ENCODE measurements around the gene ZNF263. TPM values are rescaled to one million over a fixed set of nuclear protein-coding genes. Genes with fewer than 3 reads are reported as not detected.

The ZNF263 gene
- total and polyA plus RNA-seq, 2 of the 13 experiments (the other 11 are each of a cell fraction or from before 2014, with no cell fraction given) = 10.2 to 41.2 TPM

DNA sequence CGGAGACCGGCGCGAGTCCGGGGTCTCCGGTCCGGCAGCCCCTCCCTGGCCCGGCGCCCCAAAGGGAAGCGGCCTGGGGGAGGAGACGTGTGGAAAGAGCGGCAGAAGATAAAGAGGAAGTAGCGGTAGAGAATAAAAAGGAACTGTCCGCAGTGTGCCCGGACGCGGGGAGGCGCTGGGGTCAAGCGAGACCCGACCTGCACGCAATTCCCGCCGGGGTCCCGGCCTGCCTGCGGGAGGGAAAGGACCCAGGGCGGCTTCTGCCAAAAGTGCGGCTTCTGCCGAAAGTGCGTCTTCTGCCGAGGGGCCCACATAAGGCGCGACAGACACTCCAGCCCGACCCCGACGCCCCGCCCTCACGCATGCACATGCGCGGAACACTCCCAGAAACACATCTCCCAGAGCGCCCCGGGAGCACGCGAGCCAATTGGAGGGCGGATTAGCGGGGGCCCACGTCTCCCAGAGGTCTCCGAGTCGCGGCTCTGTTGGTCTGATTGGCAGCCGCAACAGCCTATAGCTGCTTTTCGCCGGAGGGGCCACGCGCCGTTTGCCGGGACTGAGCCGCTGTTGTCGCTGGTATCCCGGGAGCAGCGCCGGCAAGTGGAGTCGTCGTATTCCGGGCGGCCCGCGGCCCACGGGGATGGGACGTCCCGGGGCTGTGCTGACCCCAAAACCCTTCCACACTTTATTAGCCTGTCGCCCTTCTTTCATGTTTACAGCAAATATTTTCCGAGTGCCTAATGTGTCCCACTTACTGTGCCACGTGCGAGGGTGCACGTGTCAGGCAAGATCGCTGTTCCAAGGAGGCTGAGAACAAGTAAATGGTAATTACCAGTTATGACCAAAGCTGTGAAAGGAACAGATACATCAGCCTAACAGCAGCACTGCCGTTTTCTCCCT, 18.9 kb upstream of the ZNF263 start (continued):
- TF ChIP-seq, protein P1, sequence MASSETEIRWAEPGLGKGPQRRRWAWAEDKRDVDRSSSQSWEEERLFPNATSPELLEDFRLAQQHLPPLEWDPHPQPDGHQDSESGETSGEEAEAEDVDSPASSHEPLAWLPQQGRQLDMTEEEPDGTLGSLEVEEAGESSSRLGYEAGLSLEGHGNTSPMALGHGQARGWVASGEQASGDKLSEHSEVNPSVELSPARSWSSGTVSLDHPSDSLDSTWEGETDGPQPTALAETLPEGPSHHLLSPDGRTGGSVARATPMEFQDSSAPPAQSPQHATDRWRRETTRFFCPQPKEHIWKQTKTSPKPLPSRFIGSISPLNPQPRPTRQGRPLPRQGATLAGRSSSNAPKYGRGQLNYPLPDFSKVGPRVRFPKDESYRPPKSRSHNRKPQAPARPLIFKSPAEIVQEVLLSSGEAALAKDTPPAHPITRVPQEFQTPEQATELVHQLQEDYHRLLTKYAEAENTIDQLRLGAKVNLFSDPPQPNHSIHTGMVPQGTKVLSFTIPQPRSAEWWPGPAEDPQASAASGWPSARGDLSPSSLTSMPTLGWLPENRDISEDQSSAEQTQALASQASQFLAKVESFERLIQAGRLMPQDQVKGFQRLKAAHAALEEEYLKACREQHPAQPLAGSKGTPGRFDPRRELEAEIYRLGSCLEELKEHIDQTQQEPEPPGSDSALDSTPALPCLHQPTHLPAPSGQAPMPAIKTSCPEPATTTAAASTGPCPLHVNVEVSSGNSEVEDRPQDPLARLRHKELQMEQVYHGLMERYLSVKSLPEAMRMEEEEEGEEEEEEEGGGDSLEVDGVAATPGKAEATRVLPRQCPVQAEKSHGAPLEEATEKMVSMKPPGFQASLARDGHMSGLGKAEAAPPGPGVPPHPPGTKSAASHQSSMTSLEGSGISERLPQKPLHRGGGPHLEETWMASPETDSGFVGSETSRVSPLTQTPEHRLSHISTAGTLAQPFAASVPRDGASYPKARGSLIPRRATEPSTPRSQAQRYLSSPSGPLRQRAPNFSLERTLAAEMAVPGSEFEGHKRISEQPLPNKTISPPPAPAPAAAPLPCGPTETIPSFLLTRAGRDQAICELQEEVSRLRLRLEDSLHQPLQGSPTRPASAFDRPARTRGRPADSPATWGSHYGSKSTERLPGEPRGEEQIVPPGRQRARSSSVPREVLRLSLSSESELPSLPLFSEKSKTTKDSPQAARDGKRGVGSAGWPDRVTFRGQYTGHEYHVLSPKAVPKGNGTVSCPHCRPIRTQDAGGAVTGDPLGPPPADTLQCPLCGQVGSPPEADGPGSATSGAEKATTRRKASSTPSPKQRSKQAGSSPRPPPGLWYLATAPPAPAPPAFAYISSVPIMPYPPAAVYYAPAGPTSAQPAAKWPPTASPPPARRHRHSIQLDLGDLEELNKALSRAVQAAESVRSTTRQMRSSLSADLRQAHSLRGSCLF (CRISPR knock-in tag; IDR thresholded peaks at IDR 0.05; ENCODE audit: borderline replicate concordance) = no peak
- TF ChIP-seq, protein P2, sequence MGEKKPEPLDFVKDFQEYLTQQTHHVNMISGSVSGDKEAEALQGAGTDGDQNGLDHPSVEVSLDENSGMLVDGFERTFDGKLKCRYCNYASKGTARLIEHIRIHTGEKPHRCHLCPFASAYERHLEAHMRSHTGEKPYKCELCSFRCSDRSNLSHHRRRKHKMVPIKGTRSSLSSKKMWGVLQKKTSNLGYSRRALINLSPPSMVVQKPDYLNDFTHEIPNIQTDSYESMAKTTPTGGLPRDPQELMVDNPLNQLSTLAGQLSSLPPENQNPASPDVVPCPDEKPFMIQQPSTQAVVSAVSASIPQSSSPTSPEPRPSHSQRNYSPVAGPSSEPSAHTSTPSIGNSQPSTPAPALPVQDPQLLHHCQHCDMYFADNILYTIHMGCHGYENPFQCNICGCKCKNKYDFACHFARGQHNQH (CRISPR knock-in tag; IDR thresholded peaks at IDR 0.05) = 0 out of 2 replicates have a peak, but pooled peaks have one; percentile 4
- peak; percentile 83; the same call in 1 of the 2 replicates for TF ChIP-seq ZBTB7A (CRISPR knock-in tag; IDR thresholded peaks at IDR 0.05)
- TF ChIP-seq, protein P3, sequence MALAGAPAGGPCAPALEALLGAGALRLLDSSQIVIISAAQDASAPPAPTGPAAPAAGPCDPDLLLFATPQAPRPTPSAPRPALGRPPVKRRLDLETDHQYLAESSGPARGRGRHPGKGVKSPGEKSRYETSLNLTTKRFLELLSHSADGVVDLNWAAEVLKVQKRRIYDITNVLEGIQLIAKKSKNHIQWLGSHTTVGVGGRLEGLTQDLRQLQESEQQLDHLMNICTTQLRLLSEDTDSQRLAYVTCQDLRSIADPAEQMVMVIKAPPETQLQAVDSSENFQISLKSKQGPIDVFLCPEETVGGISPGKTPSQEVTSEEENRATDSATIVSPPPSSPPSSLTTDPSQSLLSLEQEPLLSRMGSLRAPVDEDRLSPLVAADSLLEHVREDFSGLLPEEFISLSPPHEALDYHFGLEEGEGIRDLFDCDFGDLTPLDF (CRISPR knock-in tag; IDR thresholded peaks at IDR 0.05) = peak; percentile 55; the same call in 1 of the 2 replicates
- no peak for TF ChIP-seq ADNP (CRISPR knock-in tag; IDR thresholded peaks at IDR 0.05)
- TF ChIP-seq YEATS4 (CRISPR knock-in tag; IDR thresholded peaks at IDR 0.05; ENCODE audit: borderline replicate concordance) = peak; percentile 95
- no peak for TF ChIP-seq ZNF749 (CRISPR knock-in tag; IDR thresholded peaks at IDR 0.05; ENCODE audit: borderline replicate concordance)
- TF ChIP-seq, protein P4, sequence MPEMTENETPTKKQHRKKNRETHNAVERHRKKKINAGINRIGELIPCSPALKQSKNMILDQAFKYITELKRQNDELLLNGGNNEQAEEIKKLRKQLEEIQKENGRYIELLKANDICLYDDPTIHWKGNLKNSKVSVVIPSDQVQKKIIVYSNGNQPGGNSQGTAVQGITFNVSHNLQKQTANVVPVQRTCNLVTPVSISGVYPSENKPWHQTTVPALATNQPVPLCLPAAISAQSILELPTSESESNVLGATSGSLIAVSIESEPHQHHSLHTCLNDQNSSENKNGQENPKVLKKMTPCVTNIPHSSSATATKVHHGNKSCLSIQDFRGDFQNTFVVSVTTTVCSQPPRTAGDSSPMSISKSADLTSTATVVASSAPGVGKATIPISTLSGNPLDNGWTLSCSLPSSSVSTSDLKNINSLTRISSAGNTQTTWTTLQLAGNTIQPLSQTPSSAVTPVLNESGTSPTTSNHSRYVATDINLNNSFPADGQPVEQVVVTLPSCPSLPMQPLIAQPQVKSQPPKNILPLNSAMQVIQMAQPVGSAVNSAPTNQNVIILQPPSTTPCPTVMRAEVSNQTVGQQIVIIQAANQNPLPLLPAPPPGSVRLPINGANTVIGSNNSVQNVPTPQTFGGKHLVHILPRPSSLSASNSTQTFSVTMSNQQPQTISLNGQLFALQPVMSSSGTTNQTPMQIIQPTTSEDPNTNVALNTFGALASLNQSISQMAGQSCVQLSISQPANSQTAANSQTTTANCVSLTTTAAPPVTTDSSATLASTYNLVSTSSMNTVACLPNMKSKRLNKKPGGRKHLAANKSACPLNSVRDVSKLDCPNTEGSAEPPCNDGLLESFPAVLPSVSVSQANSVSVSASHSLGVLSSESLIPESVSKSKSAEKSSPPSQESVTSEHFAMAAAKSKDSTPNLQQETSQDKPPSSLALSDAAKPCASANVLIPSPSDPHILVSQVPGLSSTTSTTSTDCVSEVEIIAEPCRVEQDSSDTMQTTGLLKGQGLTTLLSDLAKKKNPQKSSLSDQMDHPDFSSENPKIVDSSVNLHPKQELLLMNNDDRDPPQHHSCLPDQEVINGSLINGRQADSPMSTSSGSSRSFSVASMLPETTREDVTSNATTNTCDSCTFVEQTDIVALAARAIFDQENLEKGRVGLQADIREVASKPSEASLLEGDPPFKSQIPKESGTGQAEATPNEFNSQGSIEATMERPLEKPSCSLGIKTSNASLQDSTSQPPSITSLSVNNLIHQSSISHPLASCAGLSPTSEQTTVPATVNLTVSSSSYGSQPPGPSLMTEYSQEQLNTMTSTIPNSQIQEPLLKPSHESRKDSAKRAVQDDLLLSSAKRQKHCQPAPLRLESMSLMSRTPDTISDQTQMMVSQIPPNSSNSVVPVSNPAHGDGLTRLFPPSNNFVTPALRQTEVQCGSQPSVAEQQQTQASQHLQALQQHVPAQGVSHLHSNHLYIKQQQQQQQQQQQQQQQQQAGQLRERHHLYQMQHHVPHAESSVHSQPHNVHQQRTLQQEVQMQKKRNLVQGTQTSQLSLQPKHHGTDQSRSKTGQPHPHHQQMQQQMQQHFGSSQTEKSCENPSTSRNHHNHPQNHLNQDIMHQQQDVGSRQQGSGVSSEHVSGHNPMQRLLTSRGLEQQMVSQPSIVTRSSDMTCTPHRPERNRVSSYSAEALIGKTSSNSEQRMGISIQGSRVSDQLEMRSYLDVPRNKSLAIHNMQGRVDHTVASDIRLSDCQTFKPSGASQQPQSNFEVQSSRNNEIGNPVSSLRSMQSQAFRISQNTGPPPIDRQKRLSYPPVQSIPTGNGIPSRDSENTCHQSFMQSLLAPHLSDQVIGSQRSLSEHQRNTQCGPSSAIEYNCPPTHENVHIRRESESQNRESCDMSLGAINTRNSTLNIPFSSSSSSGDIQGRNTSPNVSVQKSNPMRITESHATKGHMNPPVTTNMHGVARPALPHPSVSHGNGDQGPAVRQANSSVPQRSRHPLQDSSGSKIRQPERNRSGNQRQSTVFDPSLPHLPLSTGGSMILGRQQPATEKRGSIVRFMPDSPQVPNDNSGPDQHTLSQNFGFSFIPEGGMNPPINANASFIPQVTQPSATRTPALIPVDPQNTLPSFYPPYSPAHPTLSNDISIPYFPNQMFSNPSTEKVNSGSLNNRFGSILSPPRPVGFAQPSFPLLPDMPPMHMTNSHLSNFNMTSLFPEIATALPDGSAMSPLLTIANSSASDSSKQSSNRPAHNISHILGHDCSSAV (CRISPR knock-in tag; IDR thresholded peaks at IDR 0.05; ENCODE audit: borderline replicate concordance) = no peak
- 0 out of 2 replicates have a peak, but pooled peaks have one; percentile 11 for TF ChIP-seq ZNF615 (CRISPR knock-in tag; IDR thresholded peaks at IDR 0.05; ENCODE audit: borderline replicate concordance)
- TF ChIP-seq SRSF4 (IDR thresholded peaks at IDR 0.05; ENCODE audit: low read depth, low read length, poor library complexity, severe bottlenecking) = no peak
- no peak; the same call in 1 of the 2 replicates for TF ChIP-seq ZNF598 (CRISPR knock-in tag; IDR thresholded peaks at IDR 0.05; ENCODE audit: borderline replicate concordance)

Measured in HepG2 (cell line).